GM19468 (cell line): Measurements from ENCODE around the gene FREM2.

ENCODE experiments used
- ATAC-seq: cut with Tn5 transposase; IDR thresholded peaks from one replicate; pipeline ENCODE4 v1.9.1; 2021; ENCODE audit warnings: mild to moderate bottlenecking, moderate library complexity, moderate number of reproducible peaks; ENCODE audit not compliant: unreplicated experiment; ENCODE audit errors: extremely low read depth

Gene FREM2

GRCh38 chr13:38686577-38687245, at the start of gene FREM2:
FREM2 (plus strand) TSS chr13:38687077; CDS start chr13:38687345, 268 bp downstream.
- no peak for ATAC-seq

GRCh38 chr13:38637576-38637975, 49.3 kb upstream of the FREM2 start:
- ATAC-seq, result no peak

DNA sequence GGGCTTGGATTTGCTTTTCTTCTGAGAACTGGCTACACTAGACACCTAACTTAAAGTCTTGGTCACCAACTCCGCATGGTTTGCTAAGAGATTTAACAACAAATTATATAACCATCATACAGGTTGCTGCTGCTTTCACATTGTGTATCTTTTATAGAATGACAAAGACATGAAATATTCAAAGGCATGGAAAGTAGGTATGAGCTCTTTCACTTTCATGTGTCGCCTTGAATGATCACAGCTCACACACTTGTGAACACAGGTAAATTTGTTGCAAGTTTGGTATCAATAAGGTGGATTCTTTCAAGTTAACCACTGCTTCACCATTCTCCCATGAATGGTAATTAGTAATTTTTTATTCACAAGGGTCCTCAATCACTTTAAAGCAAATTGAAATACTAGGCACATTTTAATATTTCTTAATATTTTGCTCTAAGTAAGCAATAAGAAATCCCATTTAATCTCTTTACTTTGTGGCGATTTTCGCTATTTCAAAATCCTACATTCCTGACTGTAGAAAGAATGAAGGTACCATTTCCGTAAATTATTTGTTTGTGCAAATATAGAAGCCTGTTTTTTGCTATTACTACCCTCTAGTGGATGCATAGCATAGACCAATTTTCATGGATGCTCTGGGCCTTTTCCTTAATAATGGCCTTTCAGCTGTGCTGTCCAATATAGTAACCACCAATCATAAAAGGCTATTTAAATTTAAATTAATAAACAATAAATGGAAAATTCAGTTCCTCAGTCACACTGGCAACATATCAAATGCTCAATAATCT, 45.5 kb upstream of the FREM2 start:
- ATAC-seq, result no peak

DNA sequence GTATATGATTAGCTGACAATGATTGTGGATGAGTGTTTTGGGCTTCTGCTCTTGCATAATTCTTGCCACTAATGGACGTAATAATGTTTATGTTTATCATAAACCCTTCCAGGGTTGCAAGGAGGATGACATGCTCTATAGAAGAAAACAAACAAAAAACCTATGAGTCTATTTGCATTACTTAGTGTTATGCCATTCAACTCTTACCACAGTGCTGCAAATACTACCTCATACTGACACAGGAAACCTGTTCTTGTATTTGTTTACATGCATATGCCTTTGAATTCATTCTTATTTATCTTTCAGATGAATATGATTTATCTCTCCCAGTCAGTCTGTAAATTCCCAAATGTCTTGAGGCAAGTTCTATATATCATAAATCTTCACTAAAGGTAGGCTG, 39.6 kb upstream of the FREM2 start:
- ATAC-seq, result no peak

- no peak for ATAC-seq
Measured at GRCh38 chr13:38648912-38649311, 38.0 kb upstream of the FREM2 start.

DNA sequence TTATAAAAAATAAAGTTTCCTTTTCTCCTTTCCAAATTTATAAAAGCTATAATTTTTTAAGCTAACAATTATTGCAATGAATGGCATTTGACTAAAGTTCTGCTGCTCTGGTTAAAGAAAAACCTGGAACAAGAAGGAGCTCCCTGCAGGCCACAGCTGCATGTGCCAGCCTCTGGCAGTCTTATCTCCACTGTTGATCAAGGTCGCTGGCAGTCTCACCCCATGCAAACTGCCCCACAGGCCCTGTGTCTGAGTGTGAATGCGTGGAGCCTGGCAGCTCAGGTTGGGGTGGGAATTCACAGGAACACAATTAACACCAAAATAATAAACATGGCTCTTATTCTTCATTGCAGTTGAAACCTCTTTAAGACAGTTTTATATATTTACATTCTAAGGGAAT, 30.2 kb upstream of the FREM2 start:
- no peak for ATAC-seq

DNA sequence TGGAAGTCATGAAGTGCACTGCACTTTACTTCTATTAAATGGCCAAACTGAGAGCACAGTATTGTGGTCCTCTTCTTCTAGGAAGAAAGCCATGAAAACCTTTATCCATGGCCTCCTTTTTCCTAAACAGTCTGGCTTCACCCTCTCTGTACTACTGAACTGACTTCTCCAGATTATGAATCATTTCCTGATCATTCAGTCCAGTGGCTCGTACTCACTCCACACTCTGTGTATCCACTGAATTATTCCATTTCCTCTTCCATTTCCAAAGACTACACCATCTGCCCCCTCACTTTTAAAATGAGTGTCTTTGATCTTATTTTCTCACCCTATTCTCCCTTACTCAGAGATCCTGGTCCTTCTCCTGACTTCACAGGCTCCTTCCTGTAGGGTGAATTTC, 29.7 kb upstream of the FREM2 start:
- ATAC-seq, result no peak

- no peak for ATAC-seq
Measured at GRCh38 chr13:38658906-38659305, 28.0 kb upstream of the FREM2 start.

- ATAC-seq, result no peak
Measured at GRCh38 chr13:38661010-38661675, 25.7 kb upstream of the FREM2 start.

GRCh38 chr13:38662362-38662761, 24.5 kb upstream of the FREM2 start:
- no peak for ATAC-seq

- ATAC-seq, result no peak
Measured at GRCh38 chr13:38664906-38665305, 22.0 kb upstream of the FREM2 start.

DNA sequence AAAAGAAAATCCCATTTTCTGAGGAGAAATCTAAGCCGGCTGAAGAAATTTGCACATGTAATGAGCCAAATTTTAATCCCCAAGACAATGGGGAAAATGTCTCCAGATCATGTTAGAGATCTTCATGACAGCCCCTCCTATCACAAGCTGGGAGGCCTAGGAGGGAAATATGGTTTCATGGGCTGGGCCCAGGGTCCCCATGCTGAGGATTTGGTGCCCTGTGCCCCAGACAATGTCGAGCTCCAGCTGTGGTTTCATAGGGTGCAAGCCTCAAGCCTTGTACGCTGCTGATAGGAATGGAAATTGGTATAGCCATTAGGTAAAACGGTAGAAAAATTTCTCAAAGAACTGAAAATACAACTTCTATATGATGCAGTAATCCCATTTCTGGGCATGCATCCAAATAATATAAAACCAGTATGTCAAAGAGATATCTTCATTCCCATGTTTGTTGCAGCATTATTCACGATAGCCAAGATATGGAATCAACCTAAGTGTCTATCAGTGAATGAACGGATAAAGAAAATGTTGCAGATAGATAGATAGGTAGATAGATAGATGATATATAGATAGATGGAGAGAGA, 19.3 kb upstream of the FREM2 start:
- ATAC-seq, result no peak

DNA sequence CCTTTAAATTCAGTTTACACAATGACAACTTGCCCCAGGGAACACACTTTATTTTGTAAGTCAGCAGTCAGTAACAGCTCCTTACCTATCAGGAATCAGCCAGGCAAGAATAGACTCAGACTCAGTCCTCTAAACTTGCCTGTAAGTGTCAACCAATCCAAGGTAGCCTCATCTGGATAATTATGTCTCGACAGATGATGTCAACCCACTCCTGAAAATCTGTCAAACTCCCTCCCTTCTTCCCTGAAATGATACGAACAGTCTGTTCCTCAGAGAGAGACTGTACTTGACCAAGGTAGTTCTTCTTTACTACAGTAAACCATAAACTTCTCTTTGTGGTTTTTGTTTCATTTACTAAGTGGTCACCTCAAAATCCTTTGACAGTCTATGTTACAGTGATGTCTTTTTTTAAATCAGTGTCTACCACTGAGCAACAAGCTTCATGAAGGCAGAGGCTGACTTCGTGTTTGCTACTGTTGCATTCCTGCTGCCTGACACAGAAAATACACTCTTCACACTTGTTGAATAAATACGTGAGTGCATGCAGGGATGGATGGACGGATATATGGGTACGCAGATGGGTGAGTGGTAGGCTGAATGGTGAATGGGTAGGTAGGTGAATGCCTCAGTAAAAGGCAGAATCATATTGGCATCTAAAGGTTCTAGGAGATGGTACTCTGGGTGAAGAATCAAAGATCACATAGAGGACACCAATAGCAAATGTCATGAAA, 17.5 kb upstream of the FREM2 start:
- no peak for ATAC-seq

- no peak for ATAC-seq
Measured at GRCh38 chr13:38670627-38671026, 16.2 kb upstream of the FREM2 start.

DNA sequence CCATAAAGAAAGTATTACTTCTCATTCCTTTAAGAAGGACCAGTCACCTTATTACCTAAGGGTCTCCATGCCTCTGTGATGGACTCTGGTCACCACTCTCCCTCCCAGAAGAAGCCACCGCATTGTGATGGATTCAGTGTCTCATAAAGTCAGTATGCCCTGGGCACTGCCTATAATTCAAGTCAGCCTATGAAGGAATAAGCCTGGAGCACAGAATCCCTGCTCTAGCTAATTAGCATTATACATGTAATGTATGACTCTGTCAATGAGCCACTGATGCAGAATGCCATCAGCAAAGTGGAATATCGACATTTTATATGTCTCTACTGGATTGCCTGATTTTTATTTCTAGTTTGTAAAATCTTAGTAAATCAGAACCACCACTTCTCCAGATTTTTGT, 14.9 kb upstream of the FREM2 start:
- ATAC-seq, result no peak

- ATAC-seq, result no peak
Measured at GRCh38 chr13:38674208-38674607, 12.7 kb upstream of the FREM2 start.

DNA sequence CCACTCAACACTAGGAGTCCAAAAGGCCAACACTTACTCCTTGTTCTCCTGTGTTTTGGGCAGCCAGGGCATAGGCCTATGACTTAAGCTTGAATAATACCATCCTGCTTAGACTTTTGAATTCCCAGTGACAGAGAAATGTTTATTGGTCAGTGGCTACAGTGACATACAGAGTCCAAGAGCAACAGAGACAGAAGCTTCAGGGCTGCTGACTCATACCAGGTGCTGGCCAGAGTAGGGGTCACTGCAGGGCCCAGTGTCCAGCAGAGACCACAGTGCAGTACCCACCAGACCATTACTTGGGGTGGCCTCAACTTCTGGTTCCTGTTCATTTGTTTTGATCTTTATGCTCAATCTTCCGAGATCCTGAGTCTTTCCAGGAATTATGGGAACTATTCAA, 6.0 kb upstream of the FREM2 start:
- ATAC-seq, result no peak

GRCh38 chr13:38684714-38685113, 2.2 kb upstream of the FREM2 start:
- no peak for ATAC-seq

DNA sequence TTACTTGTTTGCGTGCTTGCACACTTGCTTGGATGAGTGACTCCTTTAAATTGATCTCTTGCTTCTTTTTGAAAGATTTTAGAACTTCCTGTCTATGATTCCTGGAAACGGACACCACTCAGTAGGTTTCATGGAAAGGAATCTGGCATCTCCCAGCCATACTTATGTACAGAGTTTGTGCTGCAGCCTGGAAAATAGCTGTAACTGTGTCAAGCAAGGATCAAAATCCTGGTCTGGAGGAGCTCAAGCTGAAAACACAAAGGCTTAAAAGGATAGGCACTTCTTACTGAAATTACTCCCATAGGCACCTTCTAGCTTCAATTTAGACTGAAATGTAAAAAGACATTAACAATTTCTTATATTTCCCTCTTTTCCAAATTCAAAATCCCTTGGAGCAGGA, 1.4 kb upstream of the FREM2 start:
- no peak for ATAC-seq

DNA sequence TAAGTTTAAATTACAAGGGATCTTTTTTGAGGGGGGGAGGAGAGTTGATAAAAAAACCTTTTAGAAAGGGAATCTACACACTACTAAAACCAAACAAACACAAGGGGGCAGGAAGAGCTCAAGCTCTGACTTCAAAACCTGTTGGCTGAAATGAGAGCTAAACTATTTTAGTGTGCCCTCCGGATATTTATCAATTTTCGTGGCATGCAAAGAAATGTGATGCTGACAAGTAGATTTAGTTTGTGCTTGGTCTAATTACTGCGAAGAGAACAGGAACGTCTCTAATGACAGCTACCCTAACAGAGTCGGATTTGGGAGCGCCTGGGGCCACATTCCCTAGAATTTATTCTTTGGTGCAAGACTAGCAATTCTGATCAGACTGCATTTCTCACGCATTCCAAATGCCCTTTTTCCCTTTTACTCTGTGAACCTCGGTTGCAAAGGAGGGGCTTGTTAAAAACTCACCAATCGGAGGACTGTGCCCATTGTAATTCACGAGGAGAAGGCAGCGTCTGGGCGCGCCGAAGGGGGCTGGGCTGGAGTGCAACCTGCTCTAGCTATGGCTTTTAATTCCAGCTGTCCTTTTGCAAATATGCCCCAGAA, 802 bp upstream of the FREM2 start:
- no peak for ATAC-seq
